HG03558 (cell line): ENCODE measurements around the gene LPP.

Experiments
- ATAC-seq: cut with Tn5 transposase; IDR thresholded peaks from one replicate; pipeline ENCODE4 v1.9.1; 2021; ENCODE audit warnings: moderate number of reproducible peaks; ENCODE audit not compliant: unreplicated experiment; ENCODE audit errors: extremely low read depth

The LPP gene

GRCh38 chr3:188316021-188316722 is 162.2 kb downstream of the LPP start:
- no peak for ATAC-seq

GRCh38 chr3:188316723-188317070 is 162.7 kb downstream of the LPP start:
- ATAC-seq = no peak

- no peak for ATAC-seq
Measured at GRCh38 chr3:188319569-188319968, 165.6 kb downstream of the LPP start.

GRCh38 chr3:188320757-188321156 is 166.8 kb downstream of the LPP start:
- ATAC-seq = no peak

GRCh38 chr3:188321258-188321657 is 167.3 kb downstream of the LPP start:
- ATAC-seq = no peak

- ATAC-seq = no peak
Measured at GRCh38 chr3:188322135-188322887, 168.4 kb downstream of the LPP start.

GRCh38 chr3:188323067-188323842 is 169.3 kb downstream of the LPP start:
- ATAC-seq = no peak

- no peak for ATAC-seq
Measured at GRCh38 chr3:188326111-188326510, 172.2 kb downstream of the LPP start.

- ATAC-seq = no peak
Measured at GRCh38 chr3:188326968-188327367, 173.0 kb downstream of the LPP start.

- ATAC-seq = no peak
Measured at GRCh38 chr3:188327433-188327832, 173.5 kb downstream of the LPP start.

GRCh38 chr3:188330138-188330537 is 176.2 kb downstream of the LPP start:
- ATAC-seq = no peak

- no peak for ATAC-seq
Measured at GRCh38 chr3:188331166-188331565, 177.2 kb downstream of the LPP start.

GRCh38 chr3:188332085-188332484 is 178.1 kb downstream of the LPP start:
- ATAC-seq = no peak

GRCh38 chr3:188335656-188336055 is 181.7 kb downstream of the LPP start:
- no peak for ATAC-seq

GRCh38 chr3:188336178-188336577 is 182.2 kb downstream of the LPP start:
- no peak for ATAC-seq

GRCh38 chr3:188337232-188337631 is 183.3 kb downstream of the LPP start:
- no peak for ATAC-seq

- ATAC-seq = no peak
Measured at GRCh38 chr3:188338086-188338485, 184.1 kb downstream of the LPP start.

GRCh38 chr3:188339410-188340295 is 185.7 kb downstream of the LPP start:
- no peak for ATAC-seq

- ATAC-seq = no peak
Measured at GRCh38 chr3:188341501-188341900, 187.5 kb downstream of the LPP start.
